HG03432 (cell line): ENCODE results near the gene JADE2.

Source experiments
- ATAC-seq: cut with Tn5 transposase; IDR thresholded peaks from one replicate; pipeline ENCODE4 v1.9.1; 2021; ENCODE audit warnings: mild to moderate bottlenecking, moderate library complexity; ENCODE audit not compliant: unreplicated experiment

JADE2 gene

GRCh38 chr5:134625559-134625958 lies 100.1 kb downstream of the JADE2 start:
- no peak for ATAC-seq

GRCh38 chr5:134626369-134627014 lies 101.0 kb downstream of the JADE2 start:
- no peak for ATAC-seq
